ENCODE measurements around the gene ARVCF.

- TF ChIP-seq CTCF (IDR thresholded peaks at IDR 0.05; ENCODE audit: insufficient read depth, low read length), result no peak
- TF ChIP-seq POLR2AphosphoS5 (IDR thresholded peaks at IDR 0.05; ENCODE audit: low read depth), result no peak
- TF ChIP-seq GABPA (IDR thresholded peaks at IDR 0.05; ENCODE audit: low read depth), result no peak
- TF ChIP-seq REST (IDR thresholded peaks at IDR 0.05; ENCODE audit: insufficient replicate concordance, low read depth), result no peak
Observed at GRCh38 chr22:20010307-20011122, 6.1 kb downstream of the ARVCF start.

All from HL-60 (cell line).